Adrenal gland (tissue), 12 donors: ENCODE results near the gene GRIP1. TPM values are rescaled to one million over a fixed set of nuclear protein-coding genes. Genes with fewer than 3 reads are reported as not detected.

Experiments used
- DNase-seq, 7 donors: peaks; one replicate each; pipeline ENCODE4 v3.0.0-alpha.2; 2019 to 2020
- H3K27ac ChIP-seq, 5 donors: fragments of 200-600 bp; sonication (generic) in 4 of 5; 1 replicate in 3 of 5; 2 replicates in 2 of 5; pipeline versions ENCODE4 v1.5.1 to v1.8.0; 2016 to 2020; ENCODE audit warnings: mild to moderate bottlenecking in 1 of 5
- H3K27me3 ChIP-seq: fragments of 200-600 bp; 2 replicates; pipeline ENCODE4 v1.8.0; 2021
- H3K36me3 ChIP-seq, 2 donors: fragments of 200-600 bp; replicated peaks in 1 of 2; 1 replicate in 1 of 2; 2 replicates in 1 of 2; pipeline versions ENCODE4 v1.5.1 to v1.8.0; 2018 to 2022
- H3K4me1 ChIP-seq, 2 donors: fragments of 200-600 bp; replicated peaks in 1 of 2; 1 replicate in 1 of 2; 2 replicates in 1 of 2; pipeline versions ENCODE4 v1.5.1 to v1.8.0; 2018 to 2021
- H3K4me3 ChIP-seq, 4 donors: fragments of 200-600 bp; sonication (generic) in 3 of 4; one replicate each; pipeline ENCODE4 v1.5.1; 2016 to 2018
- H3K9me3 ChIP-seq, 3 donors: fragments of 200-600 bp; sonication (generic) in 1 of 3; replicated peaks in 1 of 3; 1 replicate in 2 of 3; 2 replicates in 1 of 3; pipeline versions ENCODE4 v1.5.1 to v1.8.0; 2016 to 2021
- CTCF ChIP-seq, 6 experiments: fragments of 450-650 bp in 4 of 6; fragments of 200-600 bp in 2 of 6; sonication (generic) in 1 of 6; IDR thresholded peaks; 1 replicate in 5 of 6; 2 replicates in 1 of 6; pipeline versions ENCODE4 v1.5.1 to v1.8.0; 2016 to 2021; ENCODE audit warnings: antibody characterized with exemption in 6 of 6, mild to moderate bottlenecking in 2 of 6, moderate library complexity in 1 of 6
- POLR2A ChIP-seq, 2 donors: fragments of 450-650 bp; IDR thresholded peaks; one replicate each; pipeline ENCODE4 v1.6.1; 2017; ENCODE audit warnings: antibody characterized with exemption in 2 of 2, mild to moderate bottlenecking in 2 of 2, moderate library complexity in 1 of 2
- WGBS, 4 donors: extraction: QIAGEN DNeasy Blood & Tissue Kit in 2 of 4; methylation state at CpG; one replicate each; pipeline versions ENCODE4 v1.1.5 to v1.1.7; 2013 to 2017; 5-methylcytosine and 5-hydroxymethylcytosine counted together
- intact Hi-C, 2 donors: fragments of 100-400 bp; cut with DNase I; formaldehyde crosslinking; loops; one replicate each; pipeline versions ENCODE4 v1.14.1 to v1.15.0; 2022 to 2023
- polyA plus RNA-seq, 3 donors: library from polyadenylated mRNA; stranded (reverse); fragments of 200-250 nt in 2 of 3; fragments of 350-450 nt in 1 of 3; fragmentation: Illumina TruSeq in 1 of 3; extraction: RNeasy Lipid Tissue Mini Kit (QIAGEN cat#74804) in 1 of 3; gene quantifications; one replicate each; pipeline ENCODE4 v1.2.3, GENCODE V29; 2013 to 2014
- total RNA-seq, 9 donors: library from RNA; depleted of rRNA in 4 of 9; stranded (reverse); fragments of >200 nt in 4 of 9; fragments of 120-200 nt in 1 of 9; fragmentation: NEBNext Ultra II Directional in 1 of 9; extraction: Animal tissue kit (Norgen Biotek cat#: 25700) in 1 of 9; gene quantifications; one replicate each; pipeline versions ENCODE4 v1.1.0 to v1.2.4, GENCODE V29; 2013 to 2023
- donor health status: healthy with polysubstance abuse.
- donor health status: Bipolar disorder and iron deficiency.
- donor health status: DM: yes; HTN: yes; CAD: no.
- donor health status: DM: no; HTN: no; CAD: no.
- donor health status: DM: no; HTN: no; CAD: no.
- donor health status: DM: yes; HTN: yes; CAD: no.

The GRIP1 gene
- total and polyA plus RNA-seq, 12 donors: 0.54 to 10.8 (median 2.4) TPM

DNA sequence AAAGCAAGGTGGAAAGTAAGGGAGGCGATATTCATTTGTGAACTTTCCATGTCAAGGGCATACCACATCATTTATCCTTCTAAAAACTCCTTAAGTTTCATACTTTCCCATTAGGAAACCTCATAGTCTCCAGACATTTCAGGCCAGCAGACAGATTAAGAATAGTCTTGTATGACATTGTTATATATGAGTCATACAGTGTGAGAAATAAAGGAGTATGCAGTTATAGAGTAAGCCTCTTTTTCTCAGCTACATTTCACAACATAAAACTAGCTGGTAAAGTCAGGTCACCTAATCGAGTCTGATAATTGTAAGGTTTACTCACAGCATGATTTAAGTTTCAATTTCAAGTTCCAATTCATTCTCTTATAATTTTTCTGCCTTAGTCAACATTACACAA, 164.3 kb downstream of the GRIP1 start:
- intact Hi-C loops: no loop called here
- 46 to 84% (median 62%) methylated on average over 2 of the region's 2 CpGs for WGBS, 4 donors
- no peak for DNase-seq
- Histone ChIP-seq H3K4me3 (no peak overlapping the region), H3K27me3 (no peaks in the 10 kb centered on the region), H3K36me3 (no peaks in the 10 kb centered on the region), H3K27ac (no peak overlapping the region), H3K4me1 (no peaks in the 10 kb centered on the region), H3K9me3 (no peaks in the 10 kb centered on the region)
- no peak for TF ChIP-seq POLR2A (IDR thresholded peaks at IDR 0.05)
- no peak for TF ChIP-seq CTCF (IDR thresholded peaks at IDR 0.05)

- 79 to 86% (median 84%) methylated on average over 2 of the region's 2 CpGs for WGBS, 4 donors
- H3K4me3 ChIP-seq: no peak overlapping the region
- intact Hi-C loops: no loop called here
- no peaks in the 10 kb centered on the region for H3K27me3 ChIP-seq
- H3K27ac ChIP-seq: no peak overlapping the region
- H3K9me3 ChIP-seq: no peaks in the 10 kb centered on the region
- no peak for TF ChIP-seq CTCF (IDR thresholded peaks at IDR 0.05)
- TF ChIP-seq POLR2A (IDR thresholded peaks at IDR 0.05): no peak
- no peak for DNase-seq
- no peaks in the 10 kb centered on the region for H3K36me3 ChIP-seq
- H3K4me1 ChIP-seq: no peaks in the 10 kb centered on the region
These were observed 170.9 kb downstream of the GRIP1 start for GRCh38 chr12:66508025-66508424.

DNA sequence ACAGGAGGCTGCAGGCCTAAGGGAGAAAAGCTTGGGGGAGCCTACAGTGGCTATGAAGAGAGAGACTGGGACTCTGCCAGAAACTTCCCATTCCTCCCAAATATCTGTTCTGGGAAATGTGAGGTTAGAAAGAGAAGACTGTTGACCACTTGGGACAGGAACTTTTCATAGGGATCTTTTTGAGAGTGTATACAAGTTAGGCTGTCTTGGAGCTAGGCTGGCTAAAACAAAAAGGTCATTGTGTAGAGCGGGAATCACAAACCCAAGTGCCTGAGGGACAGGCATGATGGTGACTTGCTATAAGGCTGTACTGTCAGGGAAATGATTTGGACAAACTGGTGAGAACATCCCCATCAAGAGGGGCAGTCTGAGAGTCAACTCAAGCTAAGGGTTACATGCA, 175.1 kb downstream of the GRIP1 start:
- no peak for DNase-seq
- Histone ChIP-seq H3K9me3 (no peaks in the 10 kb centered on the region), H3K4me1 (no peaks in the 10 kb centered on the region), H3K27me3 (no peaks in the 10 kb centered on the region), H3K4me3 (no peak overlapping the region), H3K27ac (no peak overlapping the region), H3K36me3 (no peaks in the 10 kb centered on the region)
- TF ChIP-seq POLR2A (IDR thresholded peaks at IDR 0.05) (no peak), CTCF (IDR thresholded peaks at IDR 0.05) (no peak)
- intact Hi-C loops: no loop called here
- WGBS, 4 donors: 92 to 97% (median 96%) methylated on average over 1 of the region's 1 CpG

GRCh38 chr12:66502911-66503310, 176.0 kb downstream of the GRIP1 start:
- H3K36me3 ChIP-seq: no peaks in the 10 kb centered on the region
- no peak for TF ChIP-seq POLR2A (IDR thresholded peaks at IDR 0.05)
- no peak for TF ChIP-seq CTCF (IDR thresholded peaks at IDR 0.05)
- H3K4me1 ChIP-seq: no peaks in the 10 kb centered on the region
- no peak for DNase-seq
- WGBS, 4 donors: 67 to 73% (median 70%) methylated on average over 5 of the region's 5 CpGs
- H3K9me3 ChIP-seq: no peaks in the 10 kb centered on the region
- intact Hi-C loops: no loop called here
- no peak overlapping the region for H3K4me3 ChIP-seq
- H3K27me3 ChIP-seq: no peaks in the 10 kb centered on the region
- H3K27ac ChIP-seq: no peak overlapping the region
